ENCODE results near the gene NLRC5.

NLRC5 gene

GRCh38 chr16:57020651-57021050 lies 31.3 kb downstream of the NLRC5 start:
- ChIA-PET CTCF (interaction anchor here (0.6 kb wide), 1 partner anchor 259 kb away, joined by 4 read pairs; no protein-coding TSS in a partner anchor), POLR2A (interaction anchor here (0.6 kb wide), 1 partner anchor 25 kb away, joined by 7 read pairs; no protein-coding TSS in a partner anchor)
- Histone ChIP-seq H3K4me3 (ENCODE audit: low read depth, low read length) (no peak overlapping the region), H3K27ac (ENCODE audit: extremely low read depth, low read depth, low read length) (no peak overlapping the region), H3K4me1 (ENCODE audit: control insufficient read depth, insufficient read depth, low read length) (no peaks in the 10 kb centered on the region), H3K36me3 (ENCODE audit: control insufficient read depth in 2 of 2, insufficient read depth in 1 of 2, low read length in 2 of 2) (peaks cover 0 to 12% of the 10 kb centered on the region in 2 experiments; a peak in 1 of 3 replicates), H3K9me3 (ENCODE audit: control insufficient read depth, insufficient read depth, low read depth, low read length) (no peaks in the 10 kb centered on the region)
- TF ChIP-seq RBAK (tag by site-specific recombination; IDR thresholded peaks at IDR 0.05) (no peak), FEZF1 (tag by site-specific recombination; IDR thresholded peaks at IDR 0.05) (no peak), SCRT2 (tag by site-specific recombination; IDR thresholded peaks at IDR 0.05) (peak; percentile 64; the same call in 1 of the 2 replicates), ZNF23 (tag by site-specific recombination; IDR thresholded peaks at IDR 0.05; ENCODE audit: borderline replicate concordance) (no peak)

- TF ChIP-seq ZNF558 (tag by site-specific recombination; IDR thresholded peaks at IDR 0.05): no peak
- no peak for TF ChIP-seq PBX3 (CRISPR knock-in tag; IDR thresholded peaks at IDR 0.05)
- no peak for TF ChIP-seq SP3 (tag by site-specific recombination; IDR thresholded peaks at IDR 0.05)
- no peak for TF ChIP-seq ZBTB1 (tag by site-specific recombination; IDR thresholded peaks at IDR 0.05)
- TF ChIP-seq GLI4 (tag by site-specific recombination; IDR thresholded peaks at IDR 0.05): no peak
- TF ChIP-seq GLI2 (tag by site-specific recombination; IDR thresholded peaks at IDR 0.05; ENCODE audit: borderline replicate concordance, low read depth): no peak
- no peak for TF ChIP-seq ZNF133 (tag by site-specific recombination; IDR thresholded peaks at IDR 0.05)
- no peak overlapping the region for H3K27ac ChIP-seq (ENCODE audit: extremely low read depth, low read depth, low read length)
- peaks cover 0 to 12% of the 10 kb centered on the region in 2 experiments; a peak in 1 of 3 replicates for H3K36me3 ChIP-seq (ENCODE audit: control insufficient read depth in 2 of 2, insufficient read depth in 1 of 2, low read length in 2 of 2)
- H3K9me3 ChIP-seq (ENCODE audit: control insufficient read depth, insufficient read depth, low read depth, low read length): no peaks in the 10 kb centered on the region
- no peaks in the 10 kb centered on the region for H3K4me1 ChIP-seq (ENCODE audit: control insufficient read depth, insufficient read depth, low read length)
- POLR2A ChIA-PET: no interaction called here
- CTCF ChIA-PET: interaction anchor here (0.6 kb wide), 1 partner anchor 703 kb away, joined by 4 read pairs; no protein-coding TSS in a partner anchor
- H3K4me3 ChIP-seq (ENCODE audit: low read depth, low read length): no peak overlapping the region
These were observed 32.4 kb downstream of the NLRC5 start for GRCh38 chr16:57021757-57022156.

GRCh38 chr16:57022445-57022844 lies 33.1 kb downstream of the NLRC5 start:
- Histone ChIP-seq H3K27ac (ENCODE audit: extremely low read depth, low read depth, low read length) (no peak overlapping the region), H3K36me3 (ENCODE audit: control insufficient read depth in 2 of 2, insufficient read depth in 1 of 2, low read length in 2 of 2) (peaks cover 0 to 12% of the 10 kb centered on the region in 2 experiments; a peak in 1 of 3 replicates), H3K4me3 (ENCODE audit: low read depth, low read length) (no peak overlapping the region), H3K4me1 (ENCODE audit: control insufficient read depth, insufficient read depth, low read length) (no peaks in the 10 kb centered on the region), H3K9me3 (ENCODE audit: control insufficient read depth, insufficient read depth, low read depth, low read length) (no peaks in the 10 kb centered on the region)
- ChIA-PET CTCF (no interaction called here), POLR2A (no interaction called here)
- TF ChIP-seq ZNF18 (tag by site-specific recombination; IDR thresholded peaks at IDR 0.05) (no peak), PRDM10 (tag by site-specific recombination; IDR thresholded peaks at IDR 0.05) (no peak), ZNF596 (tag by site-specific recombination; IDR thresholded peaks at IDR 0.05) (no peak), ZNF157 (tag by site-specific recombination; IDR thresholded peaks at IDR 0.05) (no peak), ZNF426 (tag by site-specific recombination; IDR thresholded peaks at IDR 0.05) (no peak), ZNF473 (tag by site-specific recombination; IDR thresholded peaks at IDR 0.05) (no peak), REST (tag by site-specific recombination; IDR thresholded peaks at IDR 0.05) (no peak), KLF1 (tag by site-specific recombination; IDR thresholded peaks at IDR 0.05) (no peak), ZNF311 (tag by site-specific recombination; IDR thresholded peaks at IDR 0.05; ENCODE audit: borderline replicate concordance) (no peak), ZNF621 (tag by site-specific recombination; IDR thresholded peaks at IDR 0.05) (no peak), TCF7L2 (IDR thresholded peaks at IDR 0.05; ENCODE audit: borderline replicate concordance, low read depth, low read length) (no peak)
